ENCODE data around the gene KCNC4.

DNA sequence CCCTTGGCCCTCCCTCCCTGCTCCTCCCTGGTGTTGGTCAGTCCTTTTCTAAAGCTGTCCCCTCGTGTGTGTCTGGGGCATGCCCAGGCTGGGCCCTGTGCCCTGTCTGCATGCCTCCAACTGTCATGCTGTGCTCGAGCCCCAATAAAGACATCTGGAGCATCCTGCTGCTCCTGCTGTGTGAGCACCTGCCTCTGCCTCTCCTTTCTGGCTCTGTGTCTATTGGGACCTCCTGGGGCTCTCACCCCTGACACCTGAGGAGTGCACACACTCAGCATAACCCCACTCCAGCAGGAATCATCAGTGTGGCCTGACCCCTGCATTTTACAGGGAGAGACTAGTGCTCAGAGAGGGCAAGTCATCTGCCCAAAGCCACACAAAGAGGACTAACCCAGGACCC, 23.7 kb downstream of the KCNC4 start:
- TF ChIP-seq FOXA1 (IDR thresholded peaks at IDR 0.05) (no peak), NFRKB (IDR thresholded peaks at IDR 0.05) (no peak), ZNF384 (IDR thresholded peaks at IDR 0.05) (no peak), SUZ12 (IDR thresholded peaks at IDR 0.05) (no peak), FOXM1 (IDR thresholded peaks at IDR 0.05; ENCODE audit: borderline replicate concordance) (no peak), L3MBTL2 (conservative IDR thresholded peaks at IDR 0.05) (no peak), SP1 (IDR thresholded peaks at IDR 0.05) (no peak), HDGF (IDR thresholded peaks at IDR 0.05; ENCODE audit: borderline replicate concordance) (no peak), ELF4 (IDR thresholded peaks at IDR 0.05) (no peak)
